HepG2 (cell line): ENCODE data around the gene THADA. TPM values are rescaled to one million over a fixed set of nuclear protein-coding genes. Genes with fewer than 3 reads are reported as not detected.

Experiments used
- CREB1 ChIP-seq, 2 experiments: fragments of 450-650 bp in 1 of 2; IDR thresholded peaks; 2 replicates each; pipeline ENCODE4 v1.6.1; 2016 to 2017; ENCODE audit warnings: control low read depth in 1 of 2, mild to moderate bottlenecking in 1 of 2, missing compliant biosample characterization in 1 of 2, missing genetic modification characterization in 1 of 2
- E2F2 ChIP-seq: sonication (generic); formaldehyde crosslinking; IDR thresholded peaks from 2 replicates; pipeline ENCODE4 v1.4.0; 2020; ENCODE audit warnings: missing genetic modification reagents, borderline replicate concordance
- ETV5 ChIP-seq: IDR thresholded peaks from 2 replicates; pipeline ENCODE4 v1.6.1; 2018; ENCODE audit warnings: missing biosample characterization, missing genetic modification reagents, inconsistent platforms, borderline replicate concordance
- GZF1 ChIP-seq: sonication (generic); formaldehyde crosslinking; IDR thresholded peaks from 2 replicates; pipeline ENCODE4 v1.5.1; 2020; ENCODE audit warnings: mild to moderate bottlenecking, missing genetic modification reagents
- HIC2 ChIP-seq: sonication (generic); formaldehyde crosslinking; IDR thresholded peaks from 2 replicates; pipeline ENCODE4 v1.9.0; 2022; ENCODE audit warnings: low read depth, missing genetic modification reagents
- HNRNPLL ChIP-seq: fragments of 200-400 bp; formaldehyde crosslinking; IDR thresholded peaks from 2 replicates; pipeline ENCODE4 v1.6.1; 2017; ENCODE audit warnings: mild to moderate bottlenecking, low read depth, low read length; ENCODE audit not compliant: poor library complexity, severe bottlenecking
- MLX ChIP-seq: IDR thresholded peaks from 2 replicates; pipeline ENCODE4 v1.6.1; 2016
- MZF1 ChIP-seq: sonication (generic); formaldehyde crosslinking; IDR thresholded peaks from 2 replicates; pipeline ENCODE4 v1.8.1; 2023; ENCODE audit warnings: mild to moderate bottlenecking, missing genetic modification reagents, borderline replicate concordance
- PRDM4 ChIP-seq: sonication (generic); formaldehyde crosslinking; IDR thresholded peaks from 2 replicates; pipeline ENCODE4 v1.9.0; 2021; ENCODE audit warnings: missing genetic modification reagents, borderline replicate concordance
- ZBED4 ChIP-seq: sonication (generic); formaldehyde crosslinking; IDR thresholded peaks from 2 replicates; pipeline ENCODE4 v1.4.0; 2020; ENCODE audit warnings: missing genetic modification reagents, borderline replicate concordance
- ZBTB34 ChIP-seq: sonication (generic); formaldehyde crosslinking; IDR thresholded peaks from 2 replicates; pipeline ENCODE4 v1.8.0; 2022; ENCODE audit warnings: mild to moderate bottlenecking, missing genetic modification reagents
- ZNF512 ChIP-seq: sonication (generic); formaldehyde crosslinking; IDR thresholded peaks from 2 replicates; pipeline ENCODE4 v1.4.0; 2020; ENCODE audit warnings: mild to moderate bottlenecking, missing genetic modification reagents
- ZNF652 ChIP-seq: IDR thresholded peaks from 2 replicates; pipeline ENCODE4 v1.6.1; 2016; ENCODE audit warnings: low read depth, borderline replicate concordance
- polyA plus RNA-seq, 8 experiments: library from polyadenylated mRNA; depleted of rRNA in 3 of 8; stranded (reverse) in 7 of 8; unstranded in 1 of 8; fragments of >200 nt; fragmentation: Illumina TruSeq in 4 of 8; extraction: Trizol in 4 of 8; gene quantifications; 2 replicates each; pipeline versions ENCODE4 v1.2.1 to v1.2.3, GENCODE V29; 2011 to 2016; ENCODE audit warnings: low read depth in 4 of 8, missing spikeins in 1 of 8, mixed read lengths in 1 of 8; ENCODE audit not compliant: insufficient read depth in 1 of 8
- total RNA-seq, 5 experiments: library from RNA; depleted of rRNA; stranded (reverse); fragments of >200 nt; fragmentation: Illumina TruSeq; extraction: Trizol; gene quantifications; 2 replicates each; pipeline ENCODE4 v1.2.3, GENCODE V29; 2016; ENCODE audit warnings: low read depth in 1 of 5

Gene THADA
- total and polyA plus RNA-seq, 2 of the 13 experiments (the other 11 are each of a cell fraction or from before 2014, with no cell fraction given), result 12.7 to 21.7 TPM

- TF ChIP-seq PRDM4 (no peak), MZF1 (CRISPR knock-in tag) (no peak), GZF1 (peak; percentile 76; the same call in 1 of the 2 replicates), ETV5 (CRISPR knock-in tag) (peak; percentile 30; the same call in 1 of the 2 replicates), CREB1 (IDR thresholded peaks at IDR 0.05) (no peak), CREB1 (CRISPR knock-in tag; IDR thresholded peaks at IDR 0.05) (no peak), HIC2 (CRISPR knock-in tag) (peak; percentile 63; the same call in 1 of the 2 replicates), E2F2 (CRISPR knock-in tag) (peak; percentile 86; the same call in 1 of the 2 replicates), HNRNPLL (peak; percentile 25), ZNF512 (CRISPR knock-in tag) (no peak), ZNF652 (CRISPR knock-in tag) (no peak), MLX (0 out of 2 replicates have a peak, but pooled peaks have one; percentile 11), ZBED4 (CRISPR knock-in tag) (peak; percentile 60), ZBTB34 (CRISPR knock-in tag) (no peak)
Observed at GRCh38 chr2:43225788-43226557, 369.9 kb downstream of the THADA start (continued).
